ENCODE measurements around the gene CLEC4E.

- TF ChIP-seq CTCF (IDR thresholded peaks at IDR 0.05) (no peak), POLR2A (IDR thresholded peaks at IDR 0.05) (no peak)
Measured at GRCh38 chr12:8504351-8504750, 36.4 kb downstream of the CLEC4E start.
